Parathyroid adenoma (tissue), 2 donors: ENCODE measurements around the gene PLXNB2.

Source experiments
- H2AFZ ChIP-seq: fragments of 300-600 bp; sonication (generic); one replicate; pipeline ENCODE4 v1.7.0; 2017; ENCODE audit warnings: antibody characterized with exemption, mild to moderate bottlenecking
- H3K27ac ChIP-seq: fragments of 300-600 bp; sonication (generic); one replicate; pipeline ENCODE4 v1.7.0; 2017
- H3K27me3 ChIP-seq: fragments of 300-600 bp; sonication (generic); one replicate; pipeline ENCODE4 v1.7.0; 2017; ENCODE audit warnings: low read length; ENCODE audit not compliant: control insufficient read depth, insufficient read depth
- H3K36me3 ChIP-seq: fragments of 300-600 bp; sonication (generic); one replicate; pipeline ENCODE4 v1.7.0; 2017; ENCODE audit warnings: low read length; ENCODE audit not compliant: control insufficient read depth, insufficient read depth
- H3K4me1 ChIP-seq: fragments of 300-600 bp; sonication (generic); one replicate; pipeline ENCODE4 v1.7.0; 2017; ENCODE audit warnings: control low read depth
- H3K4me2 ChIP-seq: fragments of 300-600 bp; sonication (generic); one replicate; pipeline ENCODE4 v1.7.0; 2017; ENCODE audit warnings: low read length
- H3K4me3 ChIP-seq: fragments of 300-600 bp; sonication (generic); one replicate; pipeline ENCODE4 v1.7.0; 2017; ENCODE audit warnings: low read depth, low read length
- H3K79me2 ChIP-seq: fragments of 300-600 bp; sonication (generic); one replicate; pipeline ENCODE4 v1.7.0; 2017; ENCODE audit warnings: control low read depth
- H3K9ac ChIP-seq: fragments of 300-600 bp; sonication (generic); one replicate; pipeline ENCODE4 v1.7.0; 2017; ENCODE audit warnings: mild to moderate bottlenecking
- H3K9me3 ChIP-seq: fragments of 300-600 bp; sonication (generic); one replicate; pipeline ENCODE4 v1.7.0; 2017; ENCODE audit warnings: low read length; ENCODE audit not compliant: control insufficient read depth
- TF ChIP-seq, protein P1 (sequence below): fragments of 300-600 bp; sonication (generic); IDR thresholded peaks from one replicate; pipeline ENCODE4 v1.7.0; 2017; ENCODE audit warnings: antibody characterized with exemption, mild to moderate bottlenecking
- donor health status: primary hyperparathyroidism.

Gene PLXNB2

DNA sequence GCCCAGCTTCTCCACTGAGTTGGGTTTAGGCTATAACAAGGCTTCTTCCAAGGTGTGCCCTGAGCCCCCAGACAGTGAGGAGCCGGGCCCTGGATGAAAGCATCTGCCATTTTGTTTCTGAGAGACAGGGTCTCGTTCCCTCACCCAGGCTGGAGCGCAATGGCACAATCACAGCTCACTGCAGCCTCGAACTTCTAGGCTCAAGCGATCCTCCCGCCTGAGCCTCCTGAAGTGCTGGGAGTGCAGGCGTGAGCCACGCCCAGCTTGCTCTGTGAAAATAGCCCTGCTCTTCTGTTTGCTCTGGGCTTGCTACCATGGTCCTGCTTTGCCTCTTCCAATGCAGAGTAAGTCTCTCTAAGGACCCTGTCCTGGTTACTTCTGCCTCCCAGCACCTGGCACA lies 12.7 kb upstream of the PLXNB2 start:
- H2AFZ ChIP-seq = no peak overlapping the region
- H3K9me3 ChIP-seq = no peaks in the 10 kb centered on the region
- no peaks in the 10 kb centered on the region for H3K36me3 ChIP-seq
- no peak overlapping the region for H3K9ac ChIP-seq
- no peaks in the 10 kb centered on the region for H3K4me1 ChIP-seq
- no peak overlapping the region for H3K4me3 ChIP-seq
- no peaks in the 10 kb centered on the region for H3K27me3 ChIP-seq
- no peaks in the 10 kb centered on the region for H3K79me2 ChIP-seq
- no peak overlapping the region for H3K27ac ChIP-seq
- TF ChIP-seq, protein P1, sequence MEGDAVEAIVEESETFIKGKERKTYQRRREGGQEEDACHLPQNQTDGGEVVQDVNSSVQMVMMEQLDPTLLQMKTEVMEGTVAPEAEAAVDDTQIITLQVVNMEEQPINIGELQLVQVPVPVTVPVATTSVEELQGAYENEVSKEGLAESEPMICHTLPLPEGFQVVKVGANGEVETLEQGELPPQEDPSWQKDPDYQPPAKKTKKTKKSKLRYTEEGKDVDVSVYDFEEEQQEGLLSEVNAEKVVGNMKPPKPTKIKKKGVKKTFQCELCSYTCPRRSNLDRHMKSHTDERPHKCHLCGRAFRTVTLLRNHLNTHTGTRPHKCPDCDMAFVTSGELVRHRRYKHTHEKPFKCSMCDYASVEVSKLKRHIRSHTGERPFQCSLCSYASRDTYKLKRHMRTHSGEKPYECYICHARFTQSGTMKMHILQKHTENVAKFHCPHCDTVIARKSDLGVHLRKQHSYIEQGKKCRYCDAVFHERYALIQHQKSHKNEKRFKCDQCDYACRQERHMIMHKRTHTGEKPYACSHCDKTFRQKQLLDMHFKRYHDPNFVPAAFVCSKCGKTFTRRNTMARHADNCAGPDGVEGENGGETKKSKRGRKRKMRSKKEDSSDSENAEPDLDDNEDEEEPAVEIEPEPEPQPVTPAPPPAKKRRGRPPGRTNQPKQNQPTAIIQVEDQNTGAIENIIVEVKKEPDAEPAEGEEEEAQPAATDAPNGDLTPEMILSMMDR = no peak
- H3K4me2 ChIP-seq = no peak overlapping the region

DNA sequence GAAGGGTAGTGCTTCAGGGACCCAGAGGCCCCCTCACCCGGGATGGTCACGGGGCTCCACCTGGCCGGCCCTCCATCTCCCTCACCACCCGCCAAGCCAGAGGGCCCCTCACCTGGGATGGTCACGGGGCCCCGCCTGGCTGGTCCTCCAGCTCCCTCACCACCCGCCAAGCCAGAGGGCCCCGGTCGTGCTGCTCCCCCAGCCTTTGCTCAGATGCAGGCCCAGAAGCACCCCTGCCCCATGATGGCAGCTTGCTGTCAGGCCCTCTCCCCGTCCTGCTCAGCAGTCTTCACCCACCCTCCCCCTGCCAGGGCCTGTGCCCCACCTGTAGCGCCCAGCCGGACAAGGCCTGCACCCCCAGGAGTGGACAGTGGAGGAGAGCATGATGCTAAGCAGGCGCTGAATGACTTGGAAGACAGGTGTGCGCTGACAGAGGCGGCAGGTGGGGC lies 12.1 kb upstream of the PLXNB2 start:
- Histone ChIP-seq H3K79me2 (no peaks in the 10 kb centered on the region), H3K9me3 (no peaks in the 10 kb centered on the region), H3K36me3 (no peaks in the 10 kb centered on the region), H3K9ac (no peak overlapping the region), H3K4me1 (no peaks in the 10 kb centered on the region), H3K27ac (no peak overlapping the region), H2AFZ (no peak overlapping the region), H3K4me3 (no peak overlapping the region), H3K4me2 (no peak overlapping the region), H3K27me3 (no peaks in the 10 kb centered on the region)
- TF ChIP-seq, protein P1 = no peak

DNA sequence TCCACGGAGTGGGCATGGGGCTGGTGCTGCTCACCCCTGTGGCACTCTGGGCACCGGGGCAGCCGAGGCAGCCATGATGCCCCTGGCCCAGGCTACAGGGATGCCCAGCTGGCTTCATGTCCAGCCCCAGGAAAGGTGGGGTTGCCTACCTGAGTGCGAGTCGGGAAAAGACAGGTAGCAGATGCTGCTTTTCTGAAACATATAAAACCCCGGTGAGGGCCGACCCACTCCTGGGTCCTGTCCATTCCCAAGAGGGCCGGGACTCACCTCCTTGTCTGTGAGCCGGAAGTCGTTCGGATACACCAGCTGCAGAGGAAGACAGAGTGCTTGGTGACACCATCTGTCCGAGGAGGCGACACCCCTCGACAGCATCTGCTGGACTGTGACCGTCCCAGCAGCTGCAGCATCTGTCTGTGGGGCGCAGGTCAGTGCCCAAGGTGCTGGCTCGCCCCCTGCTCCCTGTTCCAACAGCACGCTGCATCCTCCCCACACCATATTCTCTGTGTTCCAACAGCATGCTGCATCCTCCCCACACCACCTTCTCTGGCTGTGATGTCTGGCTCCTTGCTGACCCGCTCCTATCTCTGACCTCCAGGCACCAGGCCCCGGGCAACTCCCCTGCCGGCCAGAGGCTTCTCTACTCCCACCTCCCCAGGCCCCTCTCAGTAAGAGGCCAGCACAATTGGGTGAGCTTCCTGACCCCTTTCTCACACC lies 11.4 kb upstream of the PLXNB2 start:
- no peak overlapping the region for H3K4me2 ChIP-seq
- H2AFZ ChIP-seq = no peak overlapping the region
- no peaks in the 10 kb centered on the region for H3K27me3 ChIP-seq
- no peaks in the 10 kb centered on the region for H3K36me3 ChIP-seq
- H3K4me3 ChIP-seq = no peak overlapping the region
- no peaks in the 10 kb centered on the region for H3K4me1 ChIP-seq
- no peak overlapping the region for H3K9ac ChIP-seq
- TF ChIP-seq, protein P1 = no peak
- H3K79me2 ChIP-seq = no peaks in the 10 kb centered on the region
- H3K9me3 ChIP-seq = no peaks in the 10 kb centered on the region
- no peak overlapping the region for H3K27ac ChIP-seq

DNA sequence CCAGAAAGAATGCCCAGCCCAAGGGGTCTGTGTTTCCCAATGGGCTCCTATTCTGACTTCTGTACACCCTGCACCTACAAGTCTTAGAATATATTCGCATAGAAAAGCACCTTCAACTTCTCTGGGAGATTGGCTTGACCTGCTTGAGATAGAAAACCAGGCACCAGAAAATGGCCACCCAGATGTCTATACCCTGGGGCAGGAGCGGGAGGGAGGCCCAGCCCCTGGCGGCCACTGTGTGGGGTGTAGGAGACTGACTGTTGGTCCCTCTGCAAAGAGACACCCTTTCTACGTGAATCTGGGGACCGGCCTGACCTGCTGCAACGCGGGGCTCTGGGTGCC lies 10.9 kb upstream of the PLXNB2 start:
- H2AFZ ChIP-seq = no peak overlapping the region
- no peaks in the 10 kb centered on the region for H3K79me2 ChIP-seq
- H3K27me3 ChIP-seq = no peaks in the 10 kb centered on the region
- no peak overlapping the region for H3K9ac ChIP-seq
- no peak overlapping the region for H3K4me3 ChIP-seq
- no peaks in the 10 kb centered on the region for H3K36me3 ChIP-seq
- no peak overlapping the region for H3K27ac ChIP-seq
- H3K9me3 ChIP-seq = no peaks in the 10 kb centered on the region
- H3K4me1 ChIP-seq = no peaks in the 10 kb centered on the region
- TF ChIP-seq, protein P1 = no peak
- no peak overlapping the region for H3K4me2 ChIP-seq

DNA sequence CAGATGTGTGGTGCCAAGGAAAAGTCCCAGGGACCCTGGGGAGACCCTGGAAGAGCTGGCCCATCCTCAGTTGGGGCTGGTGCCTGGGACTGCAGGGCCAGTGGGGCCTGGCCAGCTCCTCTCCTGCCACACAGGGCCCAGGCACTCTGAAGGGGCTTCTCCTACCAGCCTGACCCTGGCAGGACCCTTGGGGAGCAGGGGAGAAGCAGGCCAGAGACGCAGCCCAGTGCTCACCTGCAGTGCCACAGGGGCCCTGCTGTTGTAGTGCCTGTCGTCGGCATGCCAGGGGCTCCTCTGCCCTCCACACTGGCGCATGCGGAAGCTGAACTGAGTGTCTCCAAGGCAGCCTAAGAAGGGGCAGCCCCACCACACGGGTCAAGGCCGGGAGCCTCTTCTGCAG lies 10.2 kb upstream of the PLXNB2 start:
- H3K4me1 ChIP-seq = no peaks in the 10 kb centered on the region
- H3K79me2 ChIP-seq = no peaks in the 10 kb centered on the region
- TF ChIP-seq, protein P1 = no peak
- no peak overlapping the region for H3K4me3 ChIP-seq
- no peak overlapping the region for H3K4me2 ChIP-seq
- no peaks in the 10 kb centered on the region for H3K36me3 ChIP-seq
- no peaks in the 10 kb centered on the region for H3K27me3 ChIP-seq
- H3K27ac ChIP-seq = no peak overlapping the region
- H3K9ac ChIP-seq = no peak overlapping the region
- H3K9me3 ChIP-seq = no peaks in the 10 kb centered on the region
- H2AFZ ChIP-seq = no peak overlapping the region
